HG03108 (cell line): ENCODE results near the gene FOXL2NB.

ENCODE experiments used
- ATAC-seq: cut with Tn5 transposase; IDR thresholded peaks from one replicate; pipeline ENCODE4 v1.9.1; 2021; ENCODE audit warnings: moderate library complexity; ENCODE audit not compliant: unreplicated experiment

FOXL2NB gene

GRCh38 chr3:138944929-138945708 is 1.9 kb upstream of the FOXL2NB start:
- ATAC-seq = no peak

- no peak for ATAC-seq
These were observed 1.0 kb upstream of the FOXL2NB start for GRCh38 chr3:138945709-138946662.

- no peak for ATAC-seq
These were observed 591 bp downstream of the FOXL2NB start for GRCh38 chr3:138947495-138948121.

- no peak for ATAC-seq
These were observed 1.5 kb downstream of the FOXL2NB start for GRCh38 chr3:138948371-138949001.

- no peak for ATAC-seq
These were observed 2.0 kb downstream of the FOXL2NB start for GRCh38 chr3:138949002-138949418.

- ATAC-seq = no peak
These were observed 2.5 kb downstream of the FOXL2NB start for GRCh38 chr3:138949445-138950005.

GRCh38 chr3:138950006-138950644 is 3.1 kb downstream of the FOXL2NB start:
- no peak for ATAC-seq

GRCh38 chr3:138950701-138951100 is 3.7 kb downstream of the FOXL2NB start:
- ATAC-seq = no peak

GRCh38 chr3:138960417-138960852 is 13.4 kb downstream of the FOXL2NB start:
- no peak for ATAC-seq

- no peak for ATAC-seq
These were observed 16.0 kb downstream of the FOXL2NB start for GRCh38 chr3:138962854-138963560.

- ATAC-seq = no peak
These were observed 17.2 kb downstream of the FOXL2NB start for GRCh38 chr3:138964264-138964663.

GRCh38 chr3:138964923-138965322 is 17.9 kb downstream of the FOXL2NB start:
- no peak for ATAC-seq

- no peak for ATAC-seq
These were observed 24.8 kb downstream of the FOXL2NB start for GRCh38 chr3:138971766-138972320.

- no peak for ATAC-seq
These were observed 25.9 kb downstream of the FOXL2NB start for GRCh38 chr3:138972941-138973340.

GRCh38 chr3:138974462-138974861 is 27.4 kb downstream of the FOXL2NB start:
- ATAC-seq = no peak

- no peak for ATAC-seq
These were observed 28.3 kb downstream of the FOXL2NB start for GRCh38 chr3:138975351-138975750.

GRCh38 chr3:138976047-138976446 is 29.0 kb downstream of the FOXL2NB start:
- no peak for ATAC-seq

GRCh38 chr3:138984816-138985215 is 37.8 kb downstream of the FOXL2NB start:
- no peak for ATAC-seq

GRCh38 chr3:138985932-138986331 is 38.9 kb downstream of the FOXL2NB start:
- no peak for ATAC-seq
